K562 (cell line): ENCODE measurements around the gene TCL1B. TPM values are rescaled to one million over a fixed set of nuclear protein-coding genes. Genes with fewer than 3 reads are reported as not detected.
A peak's percentile ranks its signal among the peaks of the same experiment; 100 is the strongest.

Experiments
- ATAC-seq: fragments of 200-7000 bp; cut with Tn5 transposase; 3 replicates; pipeline ENCODE4 v1.9.1; 2020; ENCODE audit warnings: moderate library complexity
- Bru-seq: library from RNA; stranded (reverse); fragments of 400-500 nt; gene quantifications from one replicate; lab custom pipeline; 2021; lab: Mats Ljungman, UMichigan
- BruChase-seq, 2 experiments: library from RNA; stranded (reverse); fragments of 400-500 nt; gene quantifications; one replicate each; lab custom pipeline; 2021; lab: Mats Ljungman, UMichigan
- BruUV-seq: library from RNA; stranded (reverse); fragments of 400-500 nt; replicated peaks from 2 replicates; lab custom pipeline; 2021; lab: Mats Ljungman, UMichigan
- CTCF ChIA-PET: fragments of 300-600 bp; formaldehyde crosslinking; extraction: SDS; loops from one replicate; lab custom pipeline; 2021; ENCODE audit warnings: low intra/inter-chr PET ratio; lab: Yijun Ruan, JAX
- POLR2A ChIA-PET: fragments of 300-600, 350-650 bp; sonication (Branson Sonifier 250); formaldehyde crosslinking; extraction: SDS; loops from one replicate; lab custom pipeline; 2021; ENCODE audit warnings: antibody characterized with exemption, inconsistent platforms; lab: Yijun Ruan, JAX
- DNase-seq, 4 experiments: peaks; one replicate each; pipeline versions ENCODE4 v3.0.0 to v3.0.0-alpha.2; 2011 to 2018; ENCODE audit warnings: low spot score in 3 of 4, mixed read lengths in 3 of 4; ENCODE audit errors: extremely low read depth in 1 of 4
- FAIRE-seq: peaks from 2 replicates; lab custom pipeline; 2011; peaks lifted over from hg19 to GRCh38; lab: Jason Lieb, UNC
- H2AFZ ChIP-seq: 2 replicates; pipeline ENCODE4 v1.6.0; 2011; ENCODE audit warnings: low read depth, low read length, control low read depth, inconsistent platforms
- H3K27ac ChIP-seq: fragments of 200-600 bp; 3 replicates; pipeline ENCODE4 v1.8.0; 2011; ENCODE audit warnings: low read depth, mild to moderate bottlenecking, control low read depth, inconsistent platforms, low read length, moderate library complexity, mixed read lengths; ENCODE audit errors: extremely low read depth
- H3K27me3 ChIP-seq, 2 experiments: fragments of 300-600 bp in 1 of 2; 2 replicates in 1 of 2; 3 replicates in 1 of 2; pipeline versions ENCODE4 v1.6.0 to v1.8.0; 2011; ENCODE audit warnings: inconsistent platforms in 2 of 2, low read length in 2 of 2, mild to moderate bottlenecking in 1 of 2, mixed read lengths in 1 of 2, moderate library complexity in 1 of 2; ENCODE audit not compliant: control insufficient read depth in 2 of 2, insufficient read depth in 2 of 2
- H3K36me3 ChIP-seq: fragments of 300-600 bp; 3 replicates; pipeline ENCODE4 v1.8.0; 2011; ENCODE audit warnings: mild to moderate bottlenecking, low read length, inconsistent platforms; ENCODE audit not compliant: control insufficient read depth, insufficient read depth
- H3K4me1 ChIP-seq, 2 experiments: fragments of 200-600 bp in 1 of 2; replicated peaks in 1 of 2; 2 replicates in 1 of 2; 3 replicates in 1 of 2; pipeline versions ENCODE4 v1.5.1 to v1.8.0; 2011; ENCODE audit warnings: inconsistent platforms in 2 of 2, low read length in 2 of 2, mild to moderate bottlenecking in 1 of 2, mixed read lengths in 1 of 2, moderate library complexity in 1 of 2; ENCODE audit not compliant: control insufficient read depth in 2 of 2, insufficient read depth in 2 of 2
- H3K4me2 ChIP-seq: 2 replicates; pipeline ENCODE4 v1.6.1; 2011; ENCODE audit warnings: low read length, control low read depth, inconsistent platforms, mixed read lengths; ENCODE audit not compliant: insufficient read depth
- H3K4me3 ChIP-seq: fragments of 200-600 bp; sonication (generic), shearing (Covaris generic); 2 replicates; pipeline ENCODE4 v1.5.1; 2016; ENCODE audit warnings: control low read depth, inconsistent platforms
- H3K79me2 ChIP-seq: fragments of 200-600 bp; 3 replicates; pipeline ENCODE4 v1.8.0; 2011; ENCODE audit warnings: low read length, inconsistent platforms; ENCODE audit not compliant: control insufficient read depth, insufficient read depth
- H3K9ac ChIP-seq, 2 experiments: 2 replicates each; pipeline versions ENCODE4 v1.6.0 to v1.6.1; 2011; ENCODE audit warnings: low read depth in 2 of 2, low read length in 2 of 2, control low read depth in 1 of 2, inconsistent platforms in 1 of 2, mild to moderate bottlenecking in 1 of 2, mixed read lengths in 1 of 2; ENCODE audit not compliant: insufficient read depth in 1 of 2
- H3K9me1 ChIP-seq: one replicate; pipeline ENCODE4 v1.6.0; 2011; ENCODE audit warnings: inconsistent platforms, mild to moderate bottlenecking, low read length, moderate library complexity; ENCODE audit not compliant: control insufficient read depth, insufficient read depth
- H3K9me3 ChIP-seq: replicated peaks from 2 replicates; pipeline ENCODE4 v1.5.1; 2011; ENCODE audit warnings: low read depth, low read length, inconsistent platforms; ENCODE audit not compliant: control insufficient read depth, insufficient read depth
- H4K20me1 ChIP-seq: replicated peaks from 2 replicates; pipeline ENCODE4 v1.6.1; 2011; ENCODE audit warnings: low read length, inconsistent platforms, mixed read lengths; ENCODE audit not compliant: control insufficient read depth, insufficient read depth
- BRCA1 ChIP-seq, 2 experiments: fragments of 450-650 bp in 1 of 2; sonication (generic) in 1 of 2; formaldehyde crosslinking in 1 of 2; IDR thresholded peaks; 2 replicates each; pipeline versions ENCODE4 v1.5.0 to v1.6.1; 2017 to 2020; ENCODE audit warnings: mild to moderate bottlenecking in 1 of 2, missing genetic modification reagents in 1 of 2
- E2F6 ChIP-seq, 2 experiments: IDR thresholded peaks; 2 replicates each; pipeline ENCODE4 v1.6.1; 2011; ENCODE audit warnings: borderline replicate concordance in 1 of 2, control low read depth in 1 of 2, low read depth in 1 of 2, low read length in 1 of 2, mild to moderate bottlenecking in 1 of 2, mixed read lengths in 1 of 2, moderate library complexity in 1 of 2; ENCODE audit not compliant: insufficient read depth in 1 of 2, insufficient read length in 1 of 2, poor library complexity in 1 of 2, severe bottlenecking in 1 of 2; ENCODE audit errors: extremely low read depth in 1 of 2
- ESRRB ChIP-seq: fragments of 250-450 bp; sonication (Bioruptor Pico); IDR thresholded peaks from 2 replicates; pipeline ENCODE4 v1.5.0; 2020; ENCODE audit warnings: mild to moderate bottlenecking, moderate library complexity, borderline replicate concordance
- FOXM1 ChIP-seq, 2 experiments: fragments of 450-650 bp in 1 of 2; sonication (generic) in 1 of 2; formaldehyde crosslinking in 1 of 2; IDR thresholded peaks; 2 replicates each; pipeline versions ENCODE4 v1.6.1 to v1.9.0; 2017 to 2022; ENCODE audit warnings: low read depth in 2 of 2, mild to moderate bottlenecking in 2 of 2, missing genetic modification reagents in 1 of 2, moderate library complexity in 1 of 2
- HMG20A ChIP-seq: fragments of 450-650 bp; formaldehyde crosslinking; conservative IDR thresholded peaks from 2 replicates; pipeline ENCODE4 v1.4.0; 2020; ENCODE audit warnings: mild to moderate bottlenecking, mixed read lengths
- HNRNPLL ChIP-seq: fragments of 200-400 bp; formaldehyde crosslinking; IDR thresholded peaks from 2 replicates; pipeline ENCODE4 v1.6.1; 2017; ENCODE audit warnings: low read length, low read depth, mild to moderate bottlenecking; ENCODE audit not compliant: poor library complexity, severe bottlenecking
- L3MBTL2 ChIP-seq: fragments of 450-650 bp; IDR thresholded peaks from 2 replicates; pipeline ENCODE4 v1.6.1; 2016; ENCODE audit warnings: mild to moderate bottlenecking, moderate library complexity
- NRF1 ChIP-seq, 2 experiments: fragments of 450-650 bp; IDR thresholded peaks in 1 of 2; conservative IDR thresholded peaks in 1 of 2; 2 replicates each; pipeline ENCODE4 v1.6.1; 2014; ENCODE audit warnings: mild to moderate bottlenecking in 2 of 2
- RBBP5 ChIP-seq: fragments of 200-600 bp; sonication (generic); IDR thresholded peaks from 2 replicates; pipeline ENCODE4 v1.6.1; 2012; ENCODE audit warnings: borderline replicate concordance, mild to moderate bottlenecking, low read length, control low read depth, inconsistent platforms; ENCODE audit not compliant: insufficient read depth, poor library complexity, severe bottlenecking
- ZNF263 ChIP-seq: sonication (generic); formaldehyde crosslinking; IDR thresholded peaks from 2 replicates; pipeline ENCODE4 v1.8.0; 2022; ENCODE audit warnings: mild to moderate bottlenecking, missing genetic modification reagents, borderline replicate concordance
- ZNF3 ChIP-seq: fragments of 250-450 bp; sonication (Bioruptor Pico); IDR thresholded peaks from 2 replicates; pipeline ENCODE4 v1.5.0; 2021; ENCODE audit warnings: mild to moderate bottlenecking, moderate library complexity
- ZNF668 ChIP-seq: fragments of 250-450 bp; sonication (Bioruptor Pico); IDR thresholded peaks from 2 replicates; pipeline ENCODE4 v1.8.0; 2022; ENCODE audit warnings: mild to moderate bottlenecking, inconsistent platforms
- WGBS: fragments of 100-300 bp; shearing (Covaris generic); methylation state at CpG from one replicate; pipeline ENCODE4 v1.1.6; 2016; ENCODE audit warnings: low coverage, mixed read lengths; ENCODE audit not compliant: insufficient coverage; ENCODE audit errors: missing lambda C conversion rate; 5-methylcytosine and 5-hydroxymethylcytosine counted together
- in situ Hi-C: fragments of 300-500 bp; cut with MboI; formaldehyde crosslinking; loops from 4 replicates; pipeline ENCODE4 v1.15.0; 2018; ENCODE audit warnings: inconsistent platforms, mixed read lengths
- intact Hi-C: fragments of 100-400 bp; cut with micrococcal nuclease; formaldehyde crosslinking; loops from 2 replicates; pipeline ENCODE4 v1.14.2; 2022
- long read RNA-seq, 3 experiments: library from polyadenylated mRNA in 2 of 3; library from RNA in 1 of 3; unstranded in 2 of 3; stranded (forward) in 1 of 3; transcript quantifications; one replicate each; pipeline ENCODE4 v2.0.0, GENCODE V29; 2019 to 2022
- polyA minus RNA-seq, 3 experiments: library from RNA; depleted of rRNA, polyadenylated mRNA; stranded (reverse); fragments of >200 nt; gene quantifications; 2 replicates each; pipeline ENCODE4 v1.2.3, GENCODE V29; 2011
- polyA plus RNA-seq, 8 experiments: library from polyadenylated mRNA; depleted of rRNA in 4 of 8; stranded (reverse) in 5 of 8; unstranded in 3 of 8; fragments of >200 nt; fragmentation: Nextera tagmentation in 2 of 8; fragmentation: Illumina TruSeq in 1 of 8; extraction: Ambion mirVana in 2 of 8; extraction: Trizol in 1 of 8; gene quantifications; 2 replicates each; pipeline versions ENCODE4 v1.2.1 to v1.2.3, GENCODE V29; 2011 to 2014; ENCODE audit warnings: inconsistent platforms in 1 of 8, missing spikeins in 1 of 8
- total RNA-seq, 7 experiments: library from RNA; depleted of rRNA in 6 of 7; stranded (reverse); fragments of >200 nt in 6 of 7; fragmentation: Illumina TruSeq in 2 of 7; extraction: Trizol in 2 of 7; gene quantifications; 2 replicates each; pipeline versions ENCODE4 v1.2.1 to v1.2.3, GENCODE V29; 2011 to 2021; ENCODE audit warnings: low replicate concordance in 1 of 7

TCL1B gene
- not detected in 2 replicates for total RNA-seq (2011; cell fraction: chromatin; rRNA removed; ENCODE audit: low replicate concordance)
- not detected in 2 replicates for total RNA-seq (2011; cell fraction: nucleolus; rRNA removed)
- total RNA-seq (2011; cell fraction: nucleoplasm; rRNA removed): 0.53 TPM in 1 of 2 replicates, not detected in the other
- total RNA-seq (2014; rRNA removed): not detected in 2 replicates
- not detected in 2 replicates for total RNA-seq (2014; rRNA removed; fragmentation: Illumina TruSeq; extraction: Trizol)
- total RNA-seq (2015; rRNA removed; fragmentation: Illumina TruSeq; extraction: Trizol): not detected in 2 replicates
- not detected in 2 replicates for total RNA-seq (2021)
- polyA plus RNA-seq (2011; rRNA removed): not detected in 2 replicates
- polyA plus RNA-seq (2011; cell fraction: cytosol; rRNA removed): not detected in 2 replicates
- polyA plus RNA-seq (2011; cell fraction: nucleus; rRNA removed): not detected in 2 replicates
- not detected in 2 replicates for polyA plus RNA-seq (2012)
- polyA plus RNA-seq (2014; fragmentation: Illumina TruSeq; extraction: Trizol): not detected in 2 replicates
- not detected for polyA plus RNA-seq (2014; fragmentation: Nextera tagmentation; extraction: Ambion mirVana)
- not detected in 2 replicates for polyA plus RNA-seq (2014; rRNA removed)
- not detected in 2 replicates for polyA minus RNA-seq (2011; rRNA and poly(A)+ RNA removed)
- not detected in 2 replicates for polyA minus RNA-seq (2011; cell fraction: cytosol; rRNA and poly(A)+ RNA removed)
- not detected in 2 replicates for polyA minus RNA-seq (2011; cell fraction: nucleus; rRNA and poly(A)+ RNA removed)
- not detected for Bru-seq, nascent RNA
- not detected for BruChase-seq, experiment 1, labeled RNA remaining after a 2-hour chase
- not detected for BruChase-seq, experiment 2, labeled RNA remaining after a 6-hour chase
- long read RNA-seq, experiment 1: 0 reads
- long read RNA-seq, experiment 2: 0 reads
- long read RNA-seq, experiment 3: 0 reads

GRCh38 chr14:95685978-95686922 is at the start of gene TCL1B:
TSS of gene TCL1B (plus strand) at chr14:95686426. CDS start at chr14:95686468, 42 bp downstream.
- Histone ChIP-seq H3K27ac (no peak within 1 kb of the TSS), H3K4me2 (no peak within 1 kb of the TSS), H3K9me3 (no peaks in the 10 kb centered on the region), H4K20me1 (no peaks in the 10 kb centered on the region), H3K9me1 (no peaks in the 10 kb centered on the region), H3K4me1 (peaks cover 0 to 5% of the 10 kb centered on the region in 2 experiments; a peak in 2 of 5 replicates), H3K27me3 (peaks cover 0 to 9% of the 10 kb centered on the region in 2 experiments; a peak in 1 of 5 replicates), H3K79me2 (no peaks in the 10 kb centered on the region), H2AFZ (no peak within 1 kb of the TSS), H3K36me3 (no peaks in the 10 kb centered on the region), H3K9ac (peak within 1 kb of the TSS in 1 of 2 experiments; percentile 45; a peak in 1 of 4 replicates), H3K4me3 (no peak within 1 kb of the TSS)
- BruUV-seq: no TSS peak
- CTCF ChIA-PET: interaction anchor here (0.6 kb wide), 1 partner anchor 21 kb away, joined by 4 read pairs; no protein-coding TSS in a partner anchor
- ATAC-seq (peak; percentile 97), FAIRE-seq (no peak), DNase-seq (peak; percentile 33 to 67 (median 60))
- in situ Hi-C loops: no loop called here
- POLR2A ChIA-PET: no interaction called here
- intact Hi-C loops: loop anchor here (10.0 kb wide), 1 partner anchor 121 kb away; no protein-coding TSS in a partner anchor
- 10% methylated on average over 5 of the region's 38 CpGs for WGBS
- TF ChIP-seq ZNF668 (CRISPR knock-in tag): no peak
- peak; percentile 88 for TF ChIP-seq ZNF263 (CRISPR knock-in tag)
- peak; percentile 27 to 41; a peak in 1 of 4 replicates for TF ChIP-seq NRF1 (conservative IDR thresholded peaks at IDR 0.05 in 1 of 2, IDR thresholded peaks at IDR 0.05 in 1 of 2)
- TF ChIP-seq L3MBTL2: peak; percentile 37; the same call in 1 of the 2 replicates
- TF ChIP-seq ZNF3 (CRISPR knock-in tag): no peak
- peak; percentile 48 for TF ChIP-seq HNRNPLL
- TF ChIP-seq RBBP5: no peak
- no peak for TF ChIP-seq HMG20A (CRISPR knock-in tag)
- TF ChIP-seq FOXM1 (IDR thresholded peaks at IDR 0.05; ENCODE audit: low read depth): no peak
- no peak for TF ChIP-seq FOXM1 (CRISPR knock-in tag; IDR thresholded peaks at IDR 0.05; ENCODE audit: low read depth)
- no peak for TF ChIP-seq ESRRB (CRISPR knock-in tag)
- no peak for TF ChIP-seq BRCA1 (IDR thresholded peaks at IDR 0.05)
- no peak for TF ChIP-seq BRCA1 (CRISPR knock-in tag; IDR thresholded peaks at IDR 0.05)
- peak in 1 of 2 experiments; percentile 20 for TF ChIP-seq E2F6 (IDR thresholded peaks at IDR 0.05; ENCODE audit: borderline replicate concordance in 1 of 2, extremely low read depth in 1 of 2, insufficient read depth in 1 of 2, insufficient read length in 1 of 2, low read depth in 1 of 2, low read length in 1 of 2, poor library complexity in 1 of 2, severe bottlenecking in 1 of 2)
